Smooth muscle cell of the umbilical artery (primary cell): Measurements from ENCODE around the gene FAM200B. TPM values are rescaled to one million over a fixed set of nuclear protein-coding genes. Genes with fewer than 3 reads are reported as not detected.

Source experiments
- total RNA-seq: library from RNA; depleted of rRNA; stranded (reverse); fragments of >200 nt; gene quantifications from 2 replicates; pipeline ENCODE4 v1.2.3, GENCODE V29; 2014

The FAM200B gene
- 33.0 and 38.0 TPM in 2 replicates for total RNA-seq

DNA sequence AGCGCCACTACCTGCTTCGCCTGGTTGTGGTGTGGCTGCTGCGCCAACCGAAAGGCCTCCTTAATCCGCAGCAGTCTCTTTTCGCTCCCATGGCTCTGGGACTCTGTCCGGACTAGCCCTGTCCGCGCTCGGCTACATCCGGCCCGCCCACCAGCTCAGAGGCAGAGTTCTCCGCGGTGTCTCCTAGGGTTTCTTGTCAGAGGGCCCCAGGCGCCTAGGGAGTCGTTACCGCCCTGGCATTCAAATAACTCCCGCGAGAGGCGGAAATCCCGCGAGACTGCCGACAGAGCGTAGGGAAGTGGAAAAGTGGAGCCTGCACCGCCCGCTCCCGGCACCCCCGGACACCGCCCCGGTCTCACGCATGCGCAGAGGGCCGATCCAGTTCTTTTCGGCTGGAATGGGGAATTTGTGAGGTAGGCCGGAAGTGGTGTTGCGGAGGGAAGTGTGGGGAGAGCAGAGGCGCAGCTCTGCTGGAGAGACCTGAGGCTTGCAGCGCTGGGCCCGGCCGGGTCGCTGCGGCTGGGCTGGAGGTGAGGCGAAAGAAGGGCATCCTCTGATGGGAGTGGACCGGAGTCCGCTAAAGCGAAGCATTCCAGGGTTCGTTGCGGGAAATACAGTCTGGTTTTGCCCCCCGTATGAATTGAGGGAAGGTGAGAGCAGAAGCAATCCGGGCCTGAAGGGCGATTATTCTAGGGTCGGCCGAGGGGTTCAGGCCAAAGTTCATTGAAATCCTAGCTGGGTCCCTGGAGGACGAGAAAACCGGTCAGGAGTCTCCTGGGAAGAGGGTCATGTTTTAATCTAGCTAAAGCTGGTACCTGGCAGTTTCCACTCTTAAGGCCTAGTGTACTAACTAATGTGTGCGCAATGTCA lies at the start of gene FAM200B:
Gene FAM200B, plus strand, starts transcription at position 456 of the 870 bp plus-strand sequence. CDS start 5,151 bp downstream, outside the sequence.

GRCh38 chr4:15655223-15656037 lies 26.2 kb upstream of the FAM200B start, which contains the start of gene FBXL5:
TSS of gene FBXL5 (minus strand) at chr4:15655357. CDS start at chr4:15655287, 70 bp downstream.

DNA sequence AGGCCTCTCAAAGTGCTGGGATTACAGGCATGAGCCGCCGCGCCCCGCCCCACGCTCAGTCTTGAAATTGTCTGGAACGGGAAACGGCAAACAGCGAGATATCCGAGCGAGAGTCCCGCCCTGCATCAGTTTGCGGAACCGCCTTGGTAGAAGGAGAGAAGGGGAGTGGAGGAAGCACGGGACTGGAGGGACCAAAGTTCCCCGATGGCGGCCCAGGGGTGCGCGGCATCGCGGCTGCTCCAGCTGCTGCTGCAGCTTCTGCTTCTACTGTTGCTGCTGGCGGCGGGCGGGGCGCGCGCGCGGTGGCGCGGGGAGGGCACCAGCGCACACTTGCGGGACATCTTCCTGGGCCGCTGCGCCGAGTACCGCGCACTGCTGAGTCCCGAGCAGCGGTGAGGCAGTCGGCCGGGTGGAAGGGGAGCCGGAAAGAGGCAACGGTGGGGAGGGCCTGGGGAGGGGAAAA lies 21.3 kb downstream of the FAM200B start, which contains the start of gene BST1:
Gene BST1, plus strand, starts transcription at position 125 of the 463 bp plus-strand sequence. Its CDS starts 80 bp downstream, at position 205.

Other genes with a start within 250 kb of the FAM200B start
- 17.8 and 19.7 TPM in 2 replicates for gene CC2D2A, start 211.9 kb upstream of the FAM200B start, total RNA-seq
- 102 and 147 TPM in 2 replicates for gene FBXL5, start 26.5 kb upstream of the FAM200B start, total RNA-seq
- 6.6 and 12.8 TPM in 2 replicates for gene BST1, start 21.2 kb downstream of the FAM200B start, total RNA-seq
- gene CD38, start 96.5 kb downstream of the FAM200B start, total RNA-seq, result under 0.01 TPM in 1 of 2 replicates, not detected in the other